Coronary artery (tissue), 2 donors: ENCODE data around the gene CEP112.

Source experiments
- DNase-seq: peaks from one replicate; pipeline ENCODE4 v3.0.0-alpha.2; 2017; ENCODE audit warnings: low spot score
- H3K27ac ChIP-seq, 2 donors: fragments of 200-600 bp; sonication (generic); one replicate each; pipeline ENCODE4 v1.5.1; 2016 to 2019
- H3K4me3 ChIP-seq: fragments of 200-600 bp; sonication (generic); 2 replicates; pipeline ENCODE4 v1.5.1; 2016; ENCODE audit warnings: mild to moderate bottlenecking, moderate library complexity
- CTCF ChIP-seq: fragments of 200-600 bp; sonication (generic); IDR thresholded peaks from one replicate; pipeline ENCODE4 v1.5.1; 2019; ENCODE audit warnings: antibody characterized with exemption

Gene CEP112

DNA sequence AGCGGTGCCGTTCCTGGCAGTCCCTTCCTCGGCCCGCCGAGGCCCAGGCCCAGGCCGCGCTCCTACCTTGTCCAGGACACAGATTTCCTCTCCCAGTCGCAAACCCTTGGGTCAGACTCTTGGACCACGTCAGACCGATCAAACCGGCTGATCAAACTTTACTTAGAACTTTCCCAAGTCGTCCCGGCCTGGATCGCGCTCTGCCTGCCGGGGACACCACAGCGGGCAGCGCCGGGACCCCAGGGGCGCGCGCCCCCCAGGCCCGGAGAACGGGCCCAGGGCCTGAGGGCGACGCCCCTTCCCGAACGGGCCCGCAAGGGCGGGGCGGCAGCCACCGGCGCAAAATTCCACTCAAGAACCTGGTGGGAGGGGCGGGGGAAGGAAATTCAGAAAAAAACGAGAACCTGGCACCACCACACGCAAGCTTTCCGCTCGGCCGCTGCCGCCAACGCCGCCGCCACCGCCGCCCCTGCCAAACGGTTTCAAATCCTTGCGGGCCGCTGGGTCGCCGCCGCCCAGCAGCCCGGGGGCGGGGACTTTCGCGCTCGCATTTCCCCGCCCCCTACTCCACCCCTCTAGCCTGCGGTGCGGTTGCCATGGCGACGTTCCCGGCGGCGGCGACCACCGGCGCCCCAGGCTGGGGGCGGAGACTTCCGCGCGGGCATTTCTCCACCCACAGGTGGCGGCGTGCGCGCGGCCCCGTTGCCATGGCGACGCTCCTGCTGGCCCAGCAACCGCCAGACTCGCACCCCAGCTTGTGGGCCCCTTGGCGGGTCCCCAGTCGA lies at the start of gene CEP112:
CEP112 (minus strand) TSS at position 541 of the 785 bp plus-strand sequence.
- peak within 1 kb of the TSS; percentile 79 for H3K4me3 ChIP-seq
- peak; percentile 79 for DNase-seq
- no peak for TF ChIP-seq CTCF
- peak within 1 kb of the TSS; percentile 69 to 82 for H3K27ac ChIP-seq

DNA sequence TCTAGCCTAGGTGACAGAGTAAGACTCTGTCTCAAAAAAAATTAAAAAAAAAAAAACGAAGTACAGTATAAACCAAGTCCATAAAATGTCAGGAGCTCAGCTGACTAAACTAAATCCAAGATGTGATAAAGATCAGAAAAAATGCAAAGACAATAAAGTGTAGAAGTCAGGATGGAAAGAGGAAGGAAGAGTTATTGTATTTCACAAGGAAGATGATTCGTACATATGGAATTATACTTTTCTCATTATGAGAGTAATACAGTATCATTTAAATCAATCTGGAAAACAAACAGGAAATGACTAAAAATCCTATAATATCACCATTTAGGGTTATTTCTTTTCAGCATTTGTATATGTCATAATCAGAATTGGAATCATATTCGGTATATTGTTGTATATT lies 48.7 kb upstream of the CEP112 start:
- Histone ChIP-seq H3K27ac (no peak overlapping the region), H3K4me3 (no peak overlapping the region)
- DNase-seq: no peak
- TF ChIP-seq CTCF: no peak

GRCh38 chr17:66240013-66240412 lies 48.1 kb upstream of the CEP112 start:
- Histone ChIP-seq H3K4me3 (no peak overlapping the region), H3K27ac (no peak overlapping the region)
- DNase-seq: no peak
- TF ChIP-seq CTCF: no peak

DNA sequence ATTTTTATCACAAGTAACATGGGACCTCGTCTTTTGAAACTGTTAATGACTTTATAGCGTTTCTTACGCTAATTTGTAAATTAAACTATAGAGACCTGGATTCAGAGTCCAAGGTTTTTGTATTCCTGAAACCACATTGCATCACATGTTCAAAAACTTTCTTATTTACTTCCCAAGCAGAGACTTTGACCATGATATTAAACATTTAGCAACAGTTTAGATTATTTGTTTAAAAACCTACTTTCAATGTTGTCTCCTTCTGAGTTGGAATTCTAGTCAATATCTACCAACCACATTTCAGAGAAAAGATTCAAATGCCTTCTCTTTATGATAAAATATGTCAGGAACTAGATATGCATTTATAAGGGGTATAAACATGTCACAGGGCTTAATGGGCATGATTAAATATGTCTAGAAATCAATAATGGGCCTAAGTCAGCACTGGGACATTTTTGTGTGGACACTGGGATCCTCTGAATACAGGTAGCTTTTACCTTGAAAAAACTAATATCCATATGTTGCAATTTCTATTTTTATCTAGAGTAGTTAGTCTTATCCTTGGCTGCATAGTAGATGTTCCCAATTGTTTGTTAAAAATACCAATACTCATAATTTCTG lies 43.6 kb upstream of the CEP112 start:
- no peak for DNase-seq
- Histone ChIP-seq H3K4me3 (no peak overlapping the region), H3K27ac (no peak overlapping the region)
- TF ChIP-seq CTCF: no peak

DNA sequence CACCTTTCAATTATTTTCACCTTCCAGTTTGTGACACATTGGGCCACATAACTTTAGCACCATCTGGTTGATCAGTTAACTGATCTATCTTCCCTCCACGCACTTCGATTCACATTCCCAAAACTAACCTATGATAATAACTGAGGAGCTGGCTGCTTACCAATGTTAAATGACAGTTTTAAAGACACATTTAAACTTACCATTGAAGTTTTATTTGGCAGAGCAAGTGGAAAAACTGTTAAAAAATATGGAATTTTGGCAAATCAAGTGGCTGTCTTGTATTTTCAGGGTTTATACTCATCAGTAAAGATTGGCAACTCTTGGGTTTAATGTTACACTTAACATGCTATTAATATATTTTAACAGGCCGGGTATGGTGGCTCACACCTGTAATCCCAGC lies 42.7 kb upstream of the CEP112 start:
- no peak for TF ChIP-seq CTCF
- DNase-seq: no peak

DNA sequence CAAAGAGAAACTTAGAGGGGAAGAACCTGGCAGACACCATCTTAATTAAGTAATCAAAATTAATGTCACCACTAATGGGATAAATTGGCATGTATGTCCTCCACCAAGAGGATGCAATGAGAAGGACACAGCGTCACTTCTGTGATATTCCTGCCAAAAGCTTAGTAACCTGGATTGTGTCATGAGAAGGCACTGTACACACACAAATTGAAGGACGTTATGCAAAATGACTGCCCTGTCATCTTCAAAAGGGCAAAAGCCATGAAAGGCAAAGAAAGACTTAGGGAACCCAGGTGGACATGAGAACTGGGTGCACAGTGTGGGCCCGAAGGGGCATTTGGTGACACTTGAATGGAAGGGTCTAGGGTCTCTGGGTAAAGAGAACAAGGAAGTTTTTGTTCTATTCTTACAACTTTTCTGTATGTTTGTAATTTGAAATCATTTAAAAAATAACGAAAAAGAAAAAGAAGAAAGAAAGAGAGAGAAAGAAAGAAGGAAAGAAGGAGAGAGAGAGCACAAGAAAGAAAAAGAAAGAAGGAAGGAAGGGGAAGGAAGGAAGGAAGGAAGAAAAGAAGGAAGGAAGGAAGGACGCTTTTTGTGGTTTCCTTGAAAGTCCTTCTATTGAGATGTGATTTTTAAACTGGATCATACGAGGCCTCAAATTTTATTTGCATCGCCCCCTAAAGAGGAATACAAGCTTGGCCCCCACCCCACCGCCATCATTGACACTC lies 41.3 kb upstream of the CEP112 start:
- no peak for DNase-seq
- Histone ChIP-seq H3K27ac (no peak overlapping the region), H3K4me3 (no peak overlapping the region)
- no peak for TF ChIP-seq CTCF

More for the DNA sequence above, 42.7 kb upstream of the CEP112 start:
- Histone ChIP-seq H3K27ac (no peak overlapping the region), H3K4me3 (no peak overlapping the region)
